Measurements from ENCODE around the gene RETREG3.
A peak's percentile ranks its signal among the peaks of the same experiment; 100 is the strongest.
"Not testable (repeated sequence)": the region's sequence is repeated elsewhere in the genome, so short reads cannot be mapped to it uniquely, and the experiment has no call there.

Gene RETREG3

DNA sequence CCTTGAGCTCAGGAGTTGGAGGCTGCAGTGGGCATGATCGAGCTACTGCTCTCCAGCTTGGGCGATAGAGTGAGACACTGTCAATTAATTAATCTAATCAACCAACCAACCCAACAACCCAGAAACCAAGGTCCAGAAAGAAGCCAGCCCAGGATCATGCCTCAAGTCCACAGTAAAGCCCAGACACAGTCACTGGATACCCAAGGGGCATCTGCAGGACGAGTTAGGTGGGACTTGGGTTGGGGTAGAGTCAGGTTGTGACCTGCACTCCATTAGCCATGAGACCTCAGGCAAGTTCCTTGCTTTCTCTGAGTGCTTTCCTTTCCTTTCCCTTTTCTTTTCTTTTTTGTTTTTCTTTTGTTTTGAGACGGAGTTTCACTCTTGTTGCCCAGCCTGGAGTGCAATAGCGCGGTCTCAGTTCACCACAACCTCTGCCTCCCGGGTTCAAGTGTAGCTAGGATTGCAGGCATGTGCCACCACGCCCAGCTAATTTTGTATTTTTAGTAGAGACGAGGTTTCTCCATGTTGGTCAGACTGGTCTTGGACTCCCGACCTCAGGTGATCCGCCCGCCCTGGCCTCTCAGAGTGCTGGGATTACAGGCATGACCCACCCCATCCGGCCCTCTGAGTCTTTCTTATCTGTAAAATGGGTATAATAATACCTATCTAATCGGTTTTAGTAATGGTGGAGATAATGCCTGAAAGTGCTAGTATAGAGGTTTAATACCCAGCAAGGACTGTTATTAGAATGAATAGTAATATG lies 60.0 kb downstream of the RETREG3 start:
- no peak for DNase-seq

DNA sequence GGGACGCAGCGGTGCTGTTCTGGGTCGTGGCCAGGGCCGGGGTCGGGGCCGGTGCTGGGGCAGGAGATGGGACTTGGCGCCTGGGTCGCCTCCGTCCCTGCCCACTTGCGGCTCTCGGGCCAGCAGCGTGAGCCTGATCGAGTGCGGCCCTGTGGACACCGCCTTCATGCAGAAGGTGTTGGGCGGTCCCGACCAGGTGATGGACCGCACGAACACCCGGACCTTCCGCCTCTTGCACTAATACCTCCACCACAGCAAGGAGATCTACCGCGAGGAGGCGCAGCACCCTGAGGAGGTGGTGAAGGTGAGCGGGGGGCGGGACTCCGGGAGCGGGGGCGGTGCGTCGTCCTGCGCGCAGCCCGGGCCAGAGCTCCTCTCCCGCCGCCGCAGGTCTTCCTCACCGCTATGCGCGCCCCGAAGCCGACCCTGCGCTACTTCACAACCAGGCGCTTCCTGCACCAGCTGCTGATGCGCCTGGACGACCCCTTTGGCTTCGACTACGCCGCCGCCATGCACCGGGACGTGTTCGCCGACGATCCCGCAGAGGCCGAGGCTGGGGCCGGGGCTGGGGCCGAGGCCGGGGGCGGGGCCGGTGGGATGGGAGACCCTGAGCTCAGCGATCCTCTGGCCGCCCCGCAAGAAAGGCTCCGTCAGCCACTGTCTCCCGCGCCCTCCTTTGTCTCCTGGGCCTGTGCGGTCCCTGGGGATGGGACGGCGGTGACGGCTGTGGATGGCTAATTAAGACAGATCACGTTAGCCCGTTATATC lies 60.9 kb downstream of the RETREG3 start:
- DNase-seq = peak; percentile 90

DNA sequence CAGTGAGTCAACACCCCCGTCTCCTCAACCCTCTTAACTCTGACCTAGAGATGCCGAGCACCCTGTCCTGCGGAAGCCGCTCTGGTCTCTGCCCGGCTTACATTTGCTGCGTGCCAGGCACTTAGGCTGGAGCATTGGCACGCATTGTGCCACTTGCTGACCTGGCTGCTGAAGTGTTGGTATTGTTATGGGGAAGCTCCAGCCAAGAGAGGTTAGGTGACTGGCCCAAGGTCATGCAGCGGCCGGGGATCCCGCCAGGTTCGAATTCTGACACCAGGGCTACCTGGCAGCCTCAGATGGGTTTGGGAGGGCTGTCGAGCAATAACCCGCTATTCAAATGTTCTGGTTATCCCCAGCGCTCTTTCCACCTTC lies 61.5 kb downstream of the RETREG3 start:
- DNase-seq = no peak

GRCh38 chr17:42547001-42547461 lies 62.1 kb downstream of the RETREG3 start:
- DNase-seq = no peak

DNA sequence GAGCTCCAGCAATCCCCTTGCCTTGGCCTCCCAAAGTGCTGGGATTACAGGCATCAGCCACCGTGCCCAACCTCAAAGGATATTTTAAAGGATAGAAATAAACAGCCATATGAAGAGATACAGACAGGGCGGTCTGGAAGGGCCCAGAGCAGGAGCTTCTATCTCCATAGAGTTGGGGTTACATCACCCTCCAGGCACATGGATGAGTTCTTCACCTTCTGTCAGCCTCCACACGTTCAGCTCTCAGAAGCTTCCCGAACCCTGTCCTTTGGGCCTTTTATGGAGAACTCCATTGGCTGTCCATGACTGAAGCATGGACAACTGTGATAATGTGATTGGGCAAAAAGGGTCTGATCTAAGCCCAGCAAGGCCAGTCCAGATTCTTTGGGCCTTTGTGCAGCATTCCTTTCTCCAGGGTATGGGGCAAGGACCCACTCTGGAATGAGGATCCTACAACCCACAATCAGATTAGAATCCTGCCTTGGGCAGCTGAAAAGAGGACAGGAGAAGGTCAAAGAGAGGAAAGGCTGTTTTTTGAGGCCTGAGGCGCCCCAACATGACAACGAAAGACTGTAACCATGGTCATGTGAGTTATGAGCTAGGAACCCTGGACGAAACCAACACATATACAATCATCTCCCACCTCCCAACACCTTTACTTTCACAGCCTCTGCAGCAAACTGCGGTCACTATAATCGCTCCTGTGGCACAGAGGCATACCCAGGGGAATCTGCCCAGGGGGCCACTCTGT lies 63.2 kb downstream of the RETREG3 start:
- not testable (repeated sequence) for DNase-seq

GRCh38 chr17:42544874-42545283 lies 64.3 kb downstream of the RETREG3 start:
- no peak for DNase-seq

- DNase-seq = no peak
Observed at GRCh38 chr17:42543190-42544079, 65.7 kb downstream of the RETREG3 start.

DNA sequence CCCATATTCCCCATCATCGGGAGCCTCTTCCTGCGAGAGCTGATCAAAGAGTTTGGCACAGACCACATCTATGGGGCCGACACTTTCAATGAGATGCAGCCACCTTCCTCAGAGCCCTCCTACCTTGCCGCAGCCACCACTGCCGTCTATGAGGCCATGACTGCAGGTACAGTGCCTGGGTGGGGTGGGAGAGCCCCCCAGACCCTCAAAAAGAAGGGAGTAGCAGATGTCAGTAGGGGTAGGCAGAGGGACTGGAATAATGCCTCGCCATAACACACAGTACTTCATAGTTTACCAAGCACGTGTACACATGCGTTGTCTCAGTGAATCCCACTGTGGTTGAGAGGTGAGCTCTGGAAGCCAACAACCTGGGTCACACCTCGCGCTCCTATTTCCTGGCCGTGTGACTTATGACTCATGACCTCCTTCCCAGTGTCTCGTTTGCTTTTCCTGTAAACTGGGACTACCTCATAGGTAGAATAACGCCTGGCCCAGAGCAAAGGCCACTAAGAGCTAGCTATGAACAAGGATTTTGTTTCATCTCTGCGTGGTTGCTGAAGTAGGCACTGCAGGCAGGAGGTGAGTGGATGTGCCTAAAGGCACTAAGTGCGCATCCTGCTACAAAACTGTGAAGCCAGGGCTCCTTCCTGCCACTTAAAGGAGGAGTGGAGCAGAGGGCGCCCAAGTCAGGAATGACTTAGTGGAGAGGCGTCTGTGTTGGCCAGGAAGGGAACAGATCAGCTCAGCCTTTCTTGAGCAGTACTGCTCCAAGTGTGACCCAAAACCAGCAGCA lies 67.9 kb downstream of the RETREG3 start:
- DNase-seq = no peak

DNA sequence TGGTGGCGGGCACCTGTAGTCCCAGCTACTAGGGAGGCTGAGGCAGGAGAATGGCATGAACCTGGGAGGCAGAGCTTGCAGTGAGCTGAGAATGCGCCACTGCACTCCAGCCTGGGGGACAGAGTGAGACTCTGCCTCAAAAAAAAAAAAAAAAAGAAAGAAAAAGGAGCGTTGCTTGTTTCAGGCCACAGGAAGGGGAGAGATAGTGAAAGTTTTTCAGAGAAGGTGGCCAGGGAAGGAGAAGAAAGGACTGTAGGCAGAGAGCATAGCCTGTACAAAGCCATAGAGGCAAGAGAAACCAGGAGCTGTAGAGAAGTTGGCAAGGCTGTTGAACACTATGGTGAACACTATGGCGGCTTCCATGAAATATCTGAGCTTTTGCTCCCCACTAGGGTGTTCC lies 68.6 kb downstream of the RETREG3 start:
- DNase-seq = not testable (repeated sequence)

DNA sequence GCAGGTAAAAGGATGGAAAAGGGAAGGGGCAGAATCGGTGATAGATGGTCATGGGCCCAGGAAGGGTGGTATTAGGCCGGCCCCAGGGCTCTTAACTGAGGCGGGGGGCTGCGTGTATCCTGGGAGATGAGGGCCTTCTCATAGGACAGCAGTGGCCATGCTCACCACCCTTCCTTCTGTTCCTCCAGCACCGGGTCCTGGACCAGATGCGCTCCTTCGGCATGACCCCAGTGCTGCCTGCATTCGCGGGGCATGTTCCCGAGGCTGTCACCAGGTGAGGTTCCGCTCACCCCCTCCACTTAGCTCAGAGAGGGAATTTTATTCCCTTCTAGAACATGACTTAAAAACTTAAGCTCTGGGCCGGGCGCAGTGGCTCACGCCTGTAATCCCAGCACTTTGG lies 70.7 kb downstream of the RETREG3 start:
- DNase-seq = no peak

GRCh38 chr17:42537826-42538451 lies 71.2 kb downstream of the RETREG3 start:
- DNase-seq = peak; percentile 78

DNA sequence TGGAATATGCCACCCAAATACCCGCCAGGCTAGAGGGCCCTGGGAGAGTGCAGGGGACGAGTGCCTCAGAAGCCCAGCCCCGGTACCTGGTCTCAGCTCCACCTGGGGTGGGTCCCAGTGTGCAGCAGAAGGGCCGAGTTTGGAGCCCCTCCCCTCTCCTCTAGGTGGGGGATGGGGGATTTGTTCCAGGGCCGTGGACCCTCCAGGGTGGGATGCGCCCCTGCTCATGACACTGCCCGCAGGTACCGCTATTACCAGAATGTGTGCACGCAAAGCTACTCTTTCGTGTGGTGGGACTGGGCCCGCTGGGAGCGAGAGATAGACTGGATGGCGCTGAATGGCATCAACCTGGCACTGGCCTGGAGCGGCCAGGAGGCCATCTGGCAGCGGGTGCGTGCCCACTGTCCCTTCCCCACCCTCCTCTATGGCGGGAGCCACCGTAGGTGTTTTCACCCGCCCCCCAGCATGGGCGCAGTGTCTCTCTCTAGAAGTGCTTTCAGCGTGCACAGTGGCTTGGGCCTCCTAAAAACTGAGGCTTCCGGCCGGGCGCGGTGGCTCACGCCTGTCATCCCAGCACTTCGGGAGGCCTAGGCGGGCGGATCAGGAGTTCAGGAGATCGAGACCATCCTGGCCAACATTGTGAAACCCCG lies 71.9 kb downstream of the RETREG3 start:
- DNase-seq = no peak

GRCh38 chr17:42536372-42537155 lies 72.6 kb downstream of the RETREG3 start:
- peak; percentile 91 for DNase-seq

GRCh38 chr17:42536048-42536371 lies 73.2 kb downstream of the RETREG3 start, which contains the start of gene NAGLU:
NAGLU (plus strand) TSS chr17:42536241; CDS start chr17:42536273, 32 bp downstream.
- peak; percentile 97 for DNase-seq

GRCh38 chr17:42535155-42536047 lies 73.8 kb downstream of the RETREG3 start:
- DNase-seq = peak; percentile 48

DNA sequence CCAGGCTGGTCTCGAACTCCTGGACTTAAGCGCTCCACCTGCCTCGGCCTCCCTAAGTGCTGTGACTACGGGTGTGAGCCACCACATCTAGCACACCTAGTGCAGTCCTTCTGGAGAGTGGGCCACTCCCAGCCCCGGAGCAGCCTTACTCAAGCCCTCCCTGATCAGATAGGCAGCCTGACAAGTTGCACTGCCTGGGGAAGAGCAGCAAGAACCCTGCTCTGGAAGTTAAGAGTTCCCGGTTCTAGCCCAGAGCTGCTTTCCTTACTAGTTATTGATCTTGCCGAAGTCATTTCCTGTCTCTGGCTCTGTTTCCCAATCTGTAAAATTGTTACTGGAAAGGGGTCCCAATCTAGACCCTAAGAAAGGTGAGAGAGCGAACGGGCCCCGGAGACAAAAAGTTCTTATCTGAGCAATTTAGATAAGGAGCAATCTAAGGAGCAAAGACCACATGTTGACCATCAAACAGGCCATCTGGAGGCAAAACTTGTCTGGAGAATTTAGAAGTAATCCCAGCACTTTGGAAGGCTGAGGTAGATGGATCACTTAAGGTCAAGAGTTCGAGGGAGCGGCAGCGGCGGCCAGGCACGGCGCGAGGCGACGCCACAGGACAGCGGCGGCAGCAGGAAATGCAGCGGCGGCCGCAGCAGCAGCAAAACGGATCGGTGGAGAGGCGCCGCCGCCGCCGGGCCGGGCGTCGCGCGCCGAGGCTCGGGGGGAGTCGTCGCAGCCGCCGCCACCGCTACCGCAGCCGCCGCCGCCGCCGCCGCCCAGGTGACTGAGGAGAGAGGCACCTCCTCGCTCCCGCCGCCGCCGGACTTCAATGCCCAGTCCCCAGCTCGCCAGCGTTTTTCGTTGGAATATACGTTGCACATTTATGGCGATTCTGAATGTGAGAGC lies 77.5 kb downstream of the RETREG3 start:
- DNase-seq = peak; percentile 72

GRCh38 chr17:42530952-42531454 lies 78.2 kb downstream of the RETREG3 start:
- DNase-seq = peak; percentile 52
